ENCODE data around the gene PAWR. TPM values are rescaled to one million over a fixed set of nuclear protein-coding genes. Genes with fewer than 3 reads are reported as not detected.
"Not testable (repeated sequence)": the region's sequence is repeated elsewhere in the genome, so short reads cannot be mapped to it uniquely, and the experiment has no call there.

The PAWR gene
- total RNA-seq, 1 experiment from 2014 or later, result 176 TPM

GRCh38 chr12:79648881-79649280 is 41.9 kb downstream of the PAWR start:
- Histone ChIP-seq H3K27ac (ENCODE audit: insufficient read length, low read depth, low read length) (no peak overlapping the region), H3K4ac (ENCODE audit: low read depth, low read length) (no peak overlapping the region), H3K56ac (ENCODE audit: insufficient read length, low read depth, low read length) (no peak overlapping the region), H2BK15ac (ENCODE audit: low read depth, low read length) (no peak overlapping the region), H4K5ac (ENCODE audit: insufficient read length, low read depth, low read length) (no peak overlapping the region), H3K27me3 (ENCODE audit: insufficient read depth, low read length) (no peaks in the 10 kb centered on the region), H3K9me3 (ENCODE audit: control insufficient read depth, low read depth, low read length) (no peaks in the 10 kb centered on the region), H3K4me2 (ENCODE audit: insufficient read depth, insufficient read length, low read length) (no peak overlapping the region), H3K23ac (ENCODE audit: insufficient read length, low read depth, low read length) (no peak overlapping the region), H2BK120ac (ENCODE audit: low read depth, low read length, poor library complexity, severe bottlenecking) (no peak overlapping the region), H2AK5ac (ENCODE audit: insufficient read length, low read length) (no peak overlapping the region), H2BK12ac (ENCODE audit: insufficient read length, low read depth, low read length) (no peak overlapping the region), H4K20me1 (ENCODE audit: control insufficient read depth, insufficient read depth, insufficient read length) (no peaks in the 10 kb centered on the region), H2BK20ac (ENCODE audit: low read depth, low read length, poor library complexity, severe bottlenecking) (no peak overlapping the region), H3K18ac (ENCODE audit: insufficient read length, low read depth, low read length) (no peak overlapping the region), H3T11ph (ENCODE audit: low read length) (no peak overlapping the region), H3K14ac (ENCODE audit: insufficient read depth, low read length) (no peak overlapping the region), H4K91ac (ENCODE audit: insufficient read length, low read depth, low read length) (no peak overlapping the region), H2BK5ac (ENCODE audit: insufficient read length, low read length) (no peak overlapping the region), H4K8ac (replicated peaks; ENCODE audit: insufficient read length, low read depth, low read length) (no peak overlapping the region), H3K79me2 (ENCODE audit: insufficient read depth, low read length) (peaks cover 42% of the 10 kb centered on the region; the same call in 1 of the 2 replicates), H2AFZ (ENCODE audit: low read length) (no peak overlapping the region), H3K23me2 (ENCODE audit: insufficient read length, low read depth, low read length, poor library complexity, severe bottlenecking) (no peaks in the 10 kb centered on the region), H3K9ac (ENCODE audit: extremely low read depth, insufficient read length, low read length) (no peak overlapping the region), H3K4me1 (ENCODE audit: insufficient read depth, low read length) (peaks cover 2% of the 10 kb centered on the region; the same call in 1 of the 2 replicates), H3K79me1 (ENCODE audit: insufficient read depth, low read depth, low read length, poor library complexity, severe bottlenecking) (peaks cover 6% of the 10 kb centered on the region)
- Mint-ChIP-seq H3K9me3 (peaks cover 4 to 14% of the 10 kb centered on the region in 2 experiments; a peak in 4 of 5 replicates), H3K4me3 (no peak overlapping the region), H3K27me3 (ENCODE audit: low read depth) (no peaks in the 10 kb centered on the region), H3K36me3 (ENCODE audit: insufficient read depth in 1 of 3, low read depth in 3 of 3) (peaks cover 14 to 28% (median 21%) of the 10 kb centered on the region in 3 experiments), H3K4me1 (peaks cover 59 to 64% of the 10 kb centered on the region in 2 experiments), H3K27ac (peak overlapping the region in 2 of 3 experiments; percentile 39 to 70; a peak in 1 of 7 replicates)
- no peak for DNase-seq
- TF ChIP-seq CTCF (conservative IDR thresholded peaks at IDR 0.05), result no peak
- WGBS (ENCODE audit: extremely low coverage, insufficient read length, low lambda C conversion rate), result no CpG with 5 or more reads among the region's 1 CpG

GRCh38 chr12:79646843-79647242 is 43.9 kb downstream of the PAWR start:
- H3T11ph ChIP-seq (ENCODE audit: low read length); H2BK12ac ChIP-seq (ENCODE audit: insufficient read length, low read depth, low read length); H2AK5ac ChIP-seq (ENCODE audit: insufficient read length, low read length); H3K23ac ChIP-seq (ENCODE audit: insufficient read length, low read depth, low read length); H4K20me1 ChIP-seq (ENCODE audit: control insufficient read depth, insufficient read depth, insufficient read length); H4K5ac ChIP-seq (ENCODE audit: insufficient read length, low read depth, low read length); H2BK20ac ChIP-seq (ENCODE audit: low read depth, low read length, poor library complexity, severe bottlenecking); H2BK120ac ChIP-seq (ENCODE audit: low read depth, low read length, poor library complexity, severe bottlenecking); H3K27me3 ChIP-seq (ENCODE audit: insufficient read depth, low read length); H3K4me3 Mint-ChIP-seq; H3K27me3 Mint-ChIP-seq (ENCODE audit: low read depth); H3K4ac ChIP-seq (ENCODE audit: low read depth, low read length); H2AFZ ChIP-seq (ENCODE audit: low read length); H4K8ac ChIP-seq (replicated peaks; ENCODE audit: insufficient read length, low read depth, low read length); H3K79me1 ChIP-seq (ENCODE audit: insufficient read depth, low read depth, low read length, poor library complexity, severe bottlenecking); DNase-seq; H4K91ac ChIP-seq (ENCODE audit: insufficient read length, low read depth, low read length); H3K18ac ChIP-seq (ENCODE audit: insufficient read length, low read depth, low read length); H2BK5ac ChIP-seq (ENCODE audit: insufficient read length, low read length); H3K56ac ChIP-seq (ENCODE audit: insufficient read length, low read depth, low read length); H3K27ac Mint-ChIP-seq; H3K27ac ChIP-seq (ENCODE audit: insufficient read length, low read depth, low read length); H3K4me1 ChIP-seq (ENCODE audit: insufficient read depth, low read length); H3K23me2 ChIP-seq (ENCODE audit: insufficient read length, low read depth, low read length, poor library complexity, severe bottlenecking); H3K14ac ChIP-seq (ENCODE audit: insufficient read depth, low read length); H2BK15ac ChIP-seq (ENCODE audit: low read depth, low read length); H3K4me2 ChIP-seq (ENCODE audit: insufficient read depth, insufficient read length, low read length); H3K9ac ChIP-seq (ENCODE audit: extremely low read depth, insufficient read length, low read length); H3K9me3 ChIP-seq (ENCODE audit: control insufficient read depth, low read depth, low read length): not testable (repeated sequence)
- Mint-ChIP-seq H3K9me3 (peaks cover 4 to 14% of the 10 kb centered on the region in 2 experiments; a peak in 4 of 5 replicates), H3K36me3 (ENCODE audit: insufficient read depth in 1 of 3, low read depth in 3 of 3) (peaks cover 13 to 25% (median 19%) of the 10 kb centered on the region in 3 experiments), H3K4me1 (peaks cover 66 to 69% of the 10 kb centered on the region in 2 experiments)
- peaks cover 38% of the 10 kb centered on the region; the same call in 1 of the 2 replicates for H3K79me2 ChIP-seq (ENCODE audit: insufficient read depth, low read length)
- no CpG with 5 or more reads among the region's 4 CpGs for WGBS (ENCODE audit: extremely low coverage, insufficient read length, low lambda C conversion rate)
